ENCODE measurements around the gene DAB2IP.
A peak's percentile ranks its signal among the peaks of the same experiment; 100 is the strongest.
"Not testable (repeated sequence)": the region's sequence is repeated elsewhere in the genome, so short reads cannot be mapped to it uniquely, and the experiment has no call there.

DAB2IP gene

DNA sequence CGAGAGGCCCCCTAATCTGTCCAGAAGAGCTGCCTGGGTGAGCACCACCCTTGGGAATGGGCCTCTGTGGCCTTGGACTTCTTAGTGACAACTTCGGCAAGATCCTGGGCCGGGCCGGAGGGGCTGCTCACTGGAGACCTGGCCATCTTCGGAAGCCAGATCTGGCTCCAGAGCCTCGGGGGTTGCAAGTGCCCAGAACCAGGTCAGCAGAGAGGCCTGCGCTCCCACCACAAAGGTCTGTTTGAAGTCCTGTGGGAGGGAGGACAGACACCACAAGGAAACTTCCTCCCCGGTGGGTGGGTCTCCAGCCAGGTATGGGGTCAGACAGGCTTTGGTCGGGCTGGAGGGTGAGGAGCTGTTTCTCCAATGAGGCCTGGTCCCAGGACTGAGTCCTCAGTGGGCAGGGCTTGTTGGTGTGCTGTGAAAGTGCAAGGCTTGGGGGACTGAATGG is 86.1 kb downstream of the DAB2IP start:
- Histone ChIP-seq H3K4me3 (no peak overlapping the region), H3K27ac (peak overlapping the region; percentile 92 to 93)
- DNase-seq (ENCODE audit: low spot score), result no peak
- TF ChIP-seq, protein P1, sequence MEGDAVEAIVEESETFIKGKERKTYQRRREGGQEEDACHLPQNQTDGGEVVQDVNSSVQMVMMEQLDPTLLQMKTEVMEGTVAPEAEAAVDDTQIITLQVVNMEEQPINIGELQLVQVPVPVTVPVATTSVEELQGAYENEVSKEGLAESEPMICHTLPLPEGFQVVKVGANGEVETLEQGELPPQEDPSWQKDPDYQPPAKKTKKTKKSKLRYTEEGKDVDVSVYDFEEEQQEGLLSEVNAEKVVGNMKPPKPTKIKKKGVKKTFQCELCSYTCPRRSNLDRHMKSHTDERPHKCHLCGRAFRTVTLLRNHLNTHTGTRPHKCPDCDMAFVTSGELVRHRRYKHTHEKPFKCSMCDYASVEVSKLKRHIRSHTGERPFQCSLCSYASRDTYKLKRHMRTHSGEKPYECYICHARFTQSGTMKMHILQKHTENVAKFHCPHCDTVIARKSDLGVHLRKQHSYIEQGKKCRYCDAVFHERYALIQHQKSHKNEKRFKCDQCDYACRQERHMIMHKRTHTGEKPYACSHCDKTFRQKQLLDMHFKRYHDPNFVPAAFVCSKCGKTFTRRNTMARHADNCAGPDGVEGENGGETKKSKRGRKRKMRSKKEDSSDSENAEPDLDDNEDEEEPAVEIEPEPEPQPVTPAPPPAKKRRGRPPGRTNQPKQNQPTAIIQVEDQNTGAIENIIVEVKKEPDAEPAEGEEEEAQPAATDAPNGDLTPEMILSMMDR (IDR thresholded peaks at IDR 0.05), result no peak

DNA sequence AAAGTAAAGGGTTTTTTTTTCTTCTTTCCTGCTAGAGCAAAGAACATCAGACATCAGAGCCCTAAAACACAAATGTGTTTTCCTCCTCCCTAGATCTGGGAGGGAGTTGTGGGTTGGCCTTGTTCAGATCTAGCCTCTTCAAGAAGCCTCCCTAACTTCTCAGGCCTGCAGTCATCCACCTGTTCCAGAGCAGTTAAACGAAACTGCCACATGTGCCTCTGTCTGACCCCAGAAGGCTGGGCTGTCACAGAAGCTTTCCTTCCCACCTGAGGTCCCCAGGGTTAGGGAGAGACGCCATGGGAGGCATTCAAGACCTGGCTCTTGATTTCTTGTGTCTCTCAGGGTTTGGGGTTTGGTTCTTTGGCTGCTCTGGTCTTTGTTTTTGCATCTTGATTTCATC is 87.0 kb downstream of the DAB2IP start:
- Histone ChIP-seq H3K27ac (peak overlapping the region; percentile 92 to 93), H3K4me3 (no peak overlapping the region)
- TF ChIP-seq, protein P1 (IDR thresholded peaks at IDR 0.05), result no peak

DNA sequence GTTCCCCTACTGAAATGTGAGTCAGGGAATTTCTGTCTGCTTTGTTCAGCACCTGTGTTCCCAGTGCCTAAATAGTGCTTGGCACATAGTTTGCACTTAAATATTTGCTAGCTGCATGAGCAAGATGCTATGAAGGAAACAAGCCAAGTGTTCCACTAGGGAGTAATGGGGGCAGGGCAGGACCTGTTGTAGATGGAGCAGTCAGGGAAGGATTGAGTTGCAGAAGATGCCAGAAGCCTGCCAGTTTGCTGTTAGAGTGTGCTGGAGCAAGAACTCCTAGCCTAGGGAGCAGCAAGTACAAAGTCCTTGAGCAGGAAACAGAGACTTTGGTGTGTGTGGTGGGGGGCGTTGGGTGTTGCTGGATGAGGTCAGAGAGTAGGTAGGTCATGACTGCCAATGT is 87.5 kb downstream of the DAB2IP start:
- Histone ChIP-seq H3K4me3 (no peak overlapping the region), H3K27ac (peak overlapping the region; percentile 92 to 93)
- TF ChIP-seq, protein P1 (IDR thresholded peaks at IDR 0.05), result no peak
- no peak for DNase-seq (ENCODE audit: low spot score)

More for the DNA sequence above, 87.0 kb downstream of the DAB2IP start:
- no peak for DNase-seq (ENCODE audit: low spot score)

DNA sequence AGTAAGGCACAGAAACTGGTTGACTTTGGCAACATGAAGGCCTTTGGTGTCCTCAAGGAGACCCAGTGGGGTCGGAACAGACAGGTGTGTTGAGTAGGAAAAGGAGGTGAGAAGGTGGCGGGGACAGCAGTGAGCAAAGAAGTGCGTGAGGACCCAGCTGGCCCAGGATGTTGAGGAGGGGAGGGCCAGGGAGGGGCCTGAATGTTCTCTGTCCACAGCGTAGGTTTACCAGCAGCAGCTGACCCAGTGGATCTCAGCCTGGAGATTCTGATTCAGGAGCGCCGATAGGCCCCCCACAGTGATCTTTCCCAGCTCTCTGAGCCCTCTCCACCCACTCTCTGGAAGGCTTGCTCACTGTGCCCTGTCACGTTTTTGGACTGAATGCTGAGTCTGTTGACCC is 88.5 kb downstream of the DAB2IP start:
- TF ChIP-seq, protein P1 (IDR thresholded peaks at IDR 0.05), result no peak
- no peak for DNase-seq (ENCODE audit: low spot score)
- Histone ChIP-seq H3K4me3 (no peak overlapping the region), H3K27ac (peak overlapping the region; percentile 61 to 92)

DNA sequence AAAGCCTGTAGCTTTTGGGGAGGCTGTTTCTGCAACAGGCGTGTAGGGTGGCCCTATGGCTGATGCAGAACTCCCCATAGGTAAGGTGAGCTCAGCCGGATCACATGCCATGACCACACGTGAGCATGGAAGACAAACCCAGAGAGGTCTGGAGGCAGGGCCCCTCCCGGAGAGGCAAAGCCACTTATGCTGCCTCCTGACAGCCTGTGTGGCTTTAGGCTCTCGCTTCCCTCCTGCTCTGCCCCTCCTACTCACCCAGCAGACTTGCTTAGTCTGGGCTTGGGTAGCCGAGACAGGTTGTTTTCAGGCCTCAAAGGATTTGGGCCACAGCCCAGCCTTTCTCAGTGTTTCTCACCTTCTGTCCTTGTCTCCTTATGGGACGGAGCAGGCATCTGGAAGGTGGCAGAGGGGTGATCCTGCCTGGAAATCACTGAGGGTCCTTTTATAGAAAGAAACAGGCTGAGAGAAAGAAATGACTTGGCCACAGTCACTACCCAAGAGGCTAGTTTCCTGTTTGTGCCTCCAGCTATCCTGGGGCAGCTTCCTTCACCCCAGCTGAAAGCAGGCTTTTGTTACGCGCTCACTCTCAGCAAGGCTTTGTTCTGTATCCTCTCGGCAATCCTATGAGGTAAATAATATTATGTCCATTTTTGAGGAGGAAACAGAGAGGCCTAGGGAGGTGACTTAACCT is 89.9 kb downstream of the DAB2IP start:
- DNase-seq (ENCODE audit: low spot score), result no peak
- TF ChIP-seq, protein P1 (IDR thresholded peaks at IDR 0.05), result no peak
- Histone ChIP-seq H3K27ac (peak overlapping the region; percentile 8 to 92), H3K4me3 (no peak overlapping the region)

DNA sequence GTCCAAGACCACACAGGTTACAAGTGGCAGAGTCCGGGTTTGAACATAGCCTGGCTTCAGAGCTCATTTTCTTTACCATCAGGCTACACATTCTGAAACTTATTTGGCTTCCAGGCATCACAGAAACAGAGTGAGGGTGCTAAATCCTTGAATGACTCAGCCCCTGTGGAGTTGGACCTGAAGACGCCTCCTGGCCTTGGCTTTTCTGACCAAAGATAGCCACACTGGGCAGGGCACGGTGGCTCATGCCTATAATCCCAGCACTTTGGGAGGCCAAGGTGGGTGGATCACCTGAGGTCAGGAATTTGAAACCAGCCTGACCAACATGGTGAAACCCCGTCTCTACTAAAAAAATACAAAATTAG is 90.5 kb downstream of the DAB2IP start:
- not testable (repeated sequence) for H3K4me3 ChIP-seq; DNase-seq (ENCODE audit: low spot score)
- peak overlapping the region; percentile 8 to 92 for H3K27ac ChIP-seq

DNA sequence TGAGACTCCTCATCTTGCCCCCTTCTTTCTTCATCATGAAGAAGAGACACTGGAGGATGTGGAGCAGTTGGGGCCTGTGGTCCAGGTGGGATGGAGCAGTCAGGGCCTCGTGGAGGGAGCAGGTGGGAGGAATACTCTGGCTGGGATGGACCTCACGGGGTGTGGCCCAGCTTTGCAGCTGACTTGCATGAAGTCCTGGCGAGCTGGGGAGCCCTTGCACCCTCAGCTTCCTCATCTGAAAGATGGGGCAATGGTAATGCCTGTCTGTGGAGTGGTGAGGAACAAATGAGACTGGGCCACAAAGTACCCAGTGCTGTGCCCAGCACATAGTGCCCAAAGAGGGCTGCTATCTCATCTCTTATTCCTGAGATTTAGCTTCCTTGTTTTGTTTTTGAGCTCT is 91.5 kb downstream of the DAB2IP start:
- peak overlapping the region; percentile 29 for H3K4me3 ChIP-seq
- no peak for DNase-seq (ENCODE audit: low spot score)
- TF ChIP-seq, protein P1 (IDR thresholded peaks at IDR 0.05), result no peak
- H3K27ac ChIP-seq, result peak overlapping the region; percentile 89 to 92

All from coronary artery (tissue), 2 donors.